SHP77 (cell line): Measurements from ENCODE around the gene UCHL1.
A peak's percentile ranks its signal among the peaks of the same experiment; 100 is the strongest.
"Not testable (repeated sequence)": the region's sequence is repeated elsewhere in the genome, so short reads cannot be mapped to it uniquely, and the experiment has no call there.

Experiments used
- DNase-seq, 2 experiments: peaks; one replicate each; lab custom pipeline; 2025; lab: John Stamatoyannopoulos, UW

The UCHL1 gene

DNA sequence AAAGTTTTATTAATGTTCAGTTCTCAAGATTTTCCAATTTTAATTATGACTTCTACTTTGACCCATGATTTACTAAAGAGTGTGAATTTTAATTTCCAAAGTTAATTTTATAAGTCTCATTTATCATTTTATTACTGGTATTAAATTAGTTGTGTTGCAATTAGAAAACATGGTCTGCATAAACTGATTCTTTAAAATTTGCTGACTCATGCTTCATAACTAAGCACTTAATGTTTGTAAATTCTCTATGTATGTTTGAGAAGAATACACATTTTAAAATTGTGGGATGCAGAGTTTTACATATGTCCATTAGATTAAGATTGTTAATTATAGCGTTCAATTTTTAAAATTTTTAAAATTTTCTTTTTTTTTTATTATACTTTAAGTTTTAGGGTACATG lies 20.2 kb upstream of the UCHL1 start:
- DNase-seq = no peak

DNA sequence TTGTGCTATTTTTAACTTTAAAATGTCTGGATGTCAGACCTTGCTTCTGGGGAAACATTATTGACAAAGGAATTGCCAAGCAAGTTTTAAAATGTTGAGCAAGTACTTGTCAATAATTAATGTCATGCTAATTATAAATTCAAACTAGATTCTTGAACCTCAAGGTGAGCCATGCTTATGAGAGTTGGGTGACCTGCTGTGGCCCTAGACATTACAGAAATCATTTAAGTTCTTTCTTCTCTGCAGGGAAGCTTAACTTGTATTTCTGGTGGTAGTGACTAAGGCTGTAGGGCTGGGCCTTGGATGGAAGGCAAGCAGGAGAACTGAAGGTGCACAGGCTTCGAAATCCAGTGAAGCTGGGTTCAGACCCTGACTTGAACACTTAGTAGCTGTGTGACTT lies 14.8 kb upstream of the UCHL1 start:
- DNase-seq = no peak

DNA sequence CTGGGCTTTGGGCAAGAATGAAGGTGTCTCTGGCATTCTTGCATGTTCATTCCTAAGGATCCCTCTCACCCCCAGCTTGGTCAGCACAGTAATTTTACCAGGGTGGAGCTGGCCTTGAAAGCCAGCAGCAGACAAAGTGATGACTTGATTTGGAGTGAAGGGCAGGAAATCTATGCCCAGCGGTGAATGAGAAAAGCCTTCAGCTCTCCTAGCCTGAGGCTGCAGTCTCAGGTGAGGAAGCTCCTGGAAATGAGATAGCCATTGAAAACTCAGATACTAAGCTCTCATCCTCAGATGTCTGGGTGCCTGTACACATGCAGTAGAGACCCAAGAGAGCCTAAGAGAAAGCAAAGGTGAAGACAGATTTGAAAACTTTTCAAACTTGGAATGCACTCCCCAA lies 10.7 kb upstream of the UCHL1 start:
- DNase-seq = no peak

DNA sequence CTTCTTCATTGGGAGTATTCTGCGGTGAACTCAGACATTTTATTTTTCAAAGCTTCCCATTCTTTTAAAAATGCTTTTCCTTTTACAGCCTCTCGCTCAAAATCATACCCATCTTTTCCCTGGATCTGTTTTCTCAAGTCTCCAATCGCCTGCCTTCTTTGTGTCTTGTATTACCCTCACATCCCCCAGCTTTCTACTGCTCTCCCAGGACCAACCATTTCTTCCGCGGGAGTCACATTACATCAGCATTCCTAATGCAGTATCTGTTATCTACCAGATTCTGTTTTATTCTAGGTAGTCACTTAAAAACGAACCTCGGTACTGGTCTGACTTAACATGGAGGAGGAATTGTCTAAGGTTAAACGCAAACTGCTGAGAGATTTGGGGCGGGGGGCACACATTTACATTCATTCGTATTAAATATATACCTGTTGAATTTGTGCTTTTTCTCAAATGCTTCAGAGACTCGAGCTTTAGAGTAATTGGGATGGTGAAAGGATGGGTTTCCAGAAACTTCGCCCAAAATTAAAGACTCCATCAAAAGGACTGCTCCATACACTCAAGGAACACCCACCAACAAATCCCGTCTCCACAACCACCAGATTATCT lies 493 bp upstream of the UCHL1 start:
- DNase-seq = peak in 1 of 2 experiments; percentile 9

DNA sequence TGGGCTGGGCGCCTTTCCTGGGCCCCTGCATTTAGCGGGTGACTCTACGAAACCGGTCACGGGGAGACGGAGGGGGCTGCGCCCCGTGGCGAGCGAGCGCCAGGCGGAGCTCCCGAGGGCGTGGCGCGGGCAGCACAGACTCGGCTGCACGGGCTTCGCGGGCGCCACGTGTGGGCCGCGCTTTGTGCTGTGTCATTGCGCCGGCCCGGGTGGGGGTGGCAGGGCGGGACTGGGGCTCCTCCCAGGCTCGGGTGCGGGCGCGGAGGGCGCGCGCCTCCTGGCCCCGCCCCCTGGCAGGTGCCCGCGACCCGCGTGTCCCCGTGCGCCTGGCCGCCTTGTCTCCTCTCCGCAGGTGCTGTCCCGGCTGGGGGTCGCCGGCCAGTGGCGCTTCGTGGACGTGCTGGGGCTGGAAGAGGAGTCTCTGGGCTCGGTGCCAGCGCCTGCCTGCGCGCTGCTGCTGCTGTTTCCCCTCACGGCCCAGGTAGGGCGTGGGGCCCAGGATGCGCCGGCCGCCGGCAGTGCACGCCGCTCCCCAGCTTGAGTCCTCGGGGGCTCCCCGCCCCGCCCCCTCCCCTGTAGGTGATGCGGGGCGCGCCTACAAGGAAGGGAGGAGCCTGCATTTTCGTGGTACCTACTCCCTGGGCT lies 651 bp downstream of the UCHL1 start:
- peak; percentile 21 to 35 for DNase-seq

DNA sequence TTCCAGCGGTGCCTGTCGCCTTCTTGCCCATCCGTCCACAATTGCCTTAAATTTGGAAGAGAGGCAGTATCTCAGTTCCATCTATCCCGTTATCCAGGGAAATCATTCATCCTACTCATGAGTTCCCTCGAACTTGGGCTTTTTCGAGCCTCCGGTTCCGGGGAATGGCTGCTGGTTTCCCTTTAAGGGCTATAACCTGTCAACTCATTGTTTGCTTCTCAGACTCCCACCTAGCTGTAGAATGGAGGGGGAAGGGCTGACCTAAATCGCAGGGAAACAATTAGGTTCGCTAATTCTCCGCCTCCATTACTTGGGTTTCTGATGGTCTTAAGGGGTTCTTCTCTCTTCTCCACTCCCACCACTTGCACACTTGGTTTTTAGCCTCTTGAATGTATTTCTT lies 1.2 kb downstream of the UCHL1 start:
- DNase-seq = no peak

DNA sequence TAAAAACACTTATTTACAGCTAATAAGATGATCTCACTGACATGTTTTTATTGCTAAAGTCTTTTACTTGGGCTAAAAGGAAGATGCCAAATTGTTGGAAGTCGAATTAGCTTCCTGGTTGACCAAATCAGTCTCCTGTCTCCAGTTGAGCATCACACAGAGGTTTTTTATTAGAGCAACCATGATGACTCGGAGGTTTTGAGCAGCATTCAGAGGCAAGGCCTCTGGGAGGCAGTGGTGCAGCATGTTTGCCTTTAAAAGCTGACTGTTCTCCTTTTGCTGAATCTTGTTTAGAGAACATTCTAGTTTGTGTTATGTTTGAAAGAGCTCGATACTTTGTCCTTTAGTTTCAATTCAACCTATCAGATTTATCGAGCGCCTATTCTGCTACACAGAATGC lies 2.1 kb downstream of the UCHL1 start:
- DNase-seq = peak; percentile 1 to 15

DNA sequence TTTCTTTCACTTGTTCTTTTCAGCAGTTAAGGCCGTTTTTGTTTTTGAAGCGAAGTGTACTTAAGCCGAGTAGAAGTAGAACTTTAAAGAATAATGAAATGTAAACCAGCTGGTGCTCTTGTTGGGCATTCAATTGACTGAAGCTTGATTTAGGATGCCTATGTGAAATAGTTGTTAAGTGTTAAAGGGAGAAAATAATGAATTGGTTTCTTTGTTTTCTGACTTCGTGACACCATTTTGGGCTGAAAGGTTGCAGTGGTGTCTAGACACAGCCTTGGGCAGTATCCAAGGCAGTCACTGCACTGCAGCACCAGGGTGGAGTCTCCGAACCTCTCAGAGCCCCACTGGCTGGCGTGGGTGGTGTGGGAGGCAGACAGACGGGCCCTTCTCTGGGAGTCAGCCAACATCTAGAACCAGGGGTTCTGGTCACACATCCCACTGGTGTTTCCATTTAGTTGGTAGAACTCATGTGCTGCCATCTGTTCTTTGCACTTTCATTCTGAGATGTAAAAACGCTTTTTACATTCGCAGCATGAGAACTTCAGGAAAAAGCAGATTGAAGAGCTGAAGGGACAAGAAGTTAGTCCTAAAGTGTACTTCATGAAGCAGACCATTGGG lies 3.5 kb downstream of the UCHL1 start:
- DNase-seq = no peak

DNA sequence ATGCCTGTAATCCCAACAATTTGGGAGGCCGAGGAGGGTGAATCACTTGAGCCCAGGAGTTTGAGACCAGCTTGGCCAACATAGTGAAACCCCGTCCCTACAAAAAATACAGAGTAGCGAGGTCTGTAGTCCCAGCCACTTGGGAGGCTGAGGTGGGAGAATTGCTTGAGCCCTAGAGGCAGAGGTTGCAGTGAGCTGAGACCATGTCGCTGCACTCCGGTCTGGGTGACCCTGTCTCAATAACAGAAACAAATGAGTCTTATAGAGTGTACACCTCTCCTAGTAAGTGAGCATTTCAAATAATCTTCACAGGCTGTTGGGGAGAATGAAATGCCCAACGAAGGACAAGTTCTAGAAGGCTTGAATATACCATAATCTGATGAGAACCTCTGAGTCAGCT lies 5.5 kb downstream of the UCHL1 start:
- no peak for DNase-seq

DNA sequence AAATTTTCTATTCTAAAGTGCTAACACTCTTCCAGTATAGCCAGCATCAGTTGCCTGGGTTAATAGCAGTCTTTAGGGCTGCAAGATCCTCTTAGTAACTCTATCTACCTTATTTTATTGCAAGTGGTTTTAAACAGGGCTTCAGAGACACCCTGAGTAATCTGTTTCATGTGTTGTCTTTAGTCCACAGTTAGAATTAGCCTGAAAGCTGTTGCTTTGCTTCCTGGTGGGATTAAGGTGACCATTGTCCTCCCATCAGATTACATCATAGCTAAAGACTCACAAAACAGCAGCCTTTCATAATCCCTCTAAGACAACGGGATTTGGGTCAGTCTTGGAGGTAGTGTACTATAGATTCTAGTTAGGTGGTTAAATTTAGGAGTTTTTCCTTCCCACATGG lies 7.5 kb downstream of the UCHL1 start:
- no peak for DNase-seq

DNA sequence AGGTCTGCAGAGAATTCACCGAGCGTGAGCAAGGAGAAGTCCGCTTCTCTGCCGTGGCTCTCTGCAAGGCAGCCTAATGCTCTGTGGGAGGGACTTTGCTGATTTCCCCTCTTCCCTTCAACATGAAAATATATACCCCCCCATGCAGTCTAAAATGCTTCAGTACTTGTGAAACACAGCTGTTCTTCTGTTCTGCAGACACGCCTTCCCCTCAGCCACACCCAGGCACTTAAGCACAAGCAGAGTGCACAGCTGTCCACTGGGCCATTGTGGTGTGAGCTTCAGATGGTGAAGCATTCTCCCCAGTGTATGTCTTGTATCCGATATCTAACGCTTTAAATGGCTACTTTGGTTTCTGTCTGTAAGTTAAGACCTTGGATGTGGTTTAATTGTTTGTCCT lies 11.3 kb downstream of the UCHL1 start:
- peak in 1 of 2 experiments; percentile 5 for DNase-seq

DNA sequence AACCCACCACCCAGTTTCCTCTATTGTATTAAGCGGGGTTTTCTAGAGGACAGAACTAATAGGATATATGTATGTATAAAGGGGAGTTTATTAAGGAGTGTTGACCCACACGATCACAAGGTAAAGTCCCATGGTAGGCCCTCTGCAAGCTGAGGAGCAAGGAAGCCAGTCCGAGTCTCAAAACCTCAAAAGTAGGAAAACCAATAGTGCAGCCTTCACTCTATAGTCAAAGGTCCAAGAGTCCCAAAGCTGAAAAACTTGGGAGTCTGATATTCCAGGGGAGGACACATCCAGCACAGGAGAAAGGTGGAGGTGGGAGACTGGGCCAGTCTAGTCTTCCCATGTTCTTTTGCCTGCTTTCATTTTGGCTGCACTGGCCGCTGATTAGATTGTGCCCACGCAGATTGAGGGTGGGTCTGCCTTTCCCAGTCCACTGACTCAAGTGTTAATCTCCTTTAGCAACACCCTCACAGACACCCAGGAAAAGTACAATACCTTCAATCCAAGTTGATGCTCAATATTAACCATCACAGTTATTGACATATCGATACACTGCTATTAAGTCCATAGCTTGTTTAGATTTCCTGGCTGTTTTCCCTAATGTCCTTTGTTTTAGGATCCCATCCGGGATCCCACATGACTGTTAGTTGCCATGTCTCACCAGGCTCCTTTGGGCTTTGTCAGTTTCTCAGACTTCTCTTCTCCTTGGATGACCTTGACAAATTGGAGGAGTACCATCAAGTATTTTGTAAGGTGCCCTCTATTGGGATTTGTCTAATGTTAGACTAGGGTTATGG lies 12.2 kb downstream of the UCHL1 start:
- no peak for DNase-seq

DNA sequence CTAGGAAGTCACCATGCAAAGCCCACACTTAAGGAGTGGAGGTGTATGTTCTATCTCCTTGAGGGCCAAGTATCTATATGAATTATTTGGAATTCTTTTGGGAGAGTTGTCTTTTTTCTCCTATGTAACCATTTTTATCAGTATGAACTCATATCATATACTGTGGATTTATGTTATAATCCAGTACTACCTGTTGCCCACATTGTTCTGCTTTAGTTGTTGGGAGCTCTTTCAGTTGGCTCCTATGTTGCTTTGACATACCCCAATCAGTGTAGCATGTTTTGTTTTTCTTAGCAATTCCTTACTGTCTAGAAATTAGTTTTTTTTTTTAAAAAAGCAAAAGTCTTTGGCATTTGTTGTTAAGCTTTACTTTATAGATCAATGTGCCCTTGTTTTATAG lies 13.0 kb downstream of the UCHL1 start:
- DNase-seq = no peak

DNA sequence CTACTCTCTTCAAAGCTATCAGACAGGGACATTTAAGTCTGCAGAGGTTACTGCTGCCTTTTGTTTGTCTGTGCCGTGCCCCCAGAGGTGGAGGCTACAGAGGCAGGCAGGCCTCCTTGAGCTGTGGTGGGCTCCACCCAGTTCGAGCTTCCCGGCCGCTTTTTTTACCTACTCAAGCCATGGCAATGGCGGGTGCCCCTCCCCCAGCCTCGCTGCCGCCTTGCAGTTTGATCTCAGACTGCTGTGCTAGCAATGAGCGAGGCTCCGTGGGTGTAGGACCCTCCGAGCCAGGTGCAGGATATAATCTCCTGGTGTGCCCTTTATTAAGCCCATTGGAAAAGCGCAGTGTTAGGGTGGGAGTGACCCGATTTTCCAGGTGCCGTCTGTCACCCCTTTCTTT lies 19.2 kb downstream of the UCHL1 start:
- DNase-seq = not testable (repeated sequence)

DNA sequence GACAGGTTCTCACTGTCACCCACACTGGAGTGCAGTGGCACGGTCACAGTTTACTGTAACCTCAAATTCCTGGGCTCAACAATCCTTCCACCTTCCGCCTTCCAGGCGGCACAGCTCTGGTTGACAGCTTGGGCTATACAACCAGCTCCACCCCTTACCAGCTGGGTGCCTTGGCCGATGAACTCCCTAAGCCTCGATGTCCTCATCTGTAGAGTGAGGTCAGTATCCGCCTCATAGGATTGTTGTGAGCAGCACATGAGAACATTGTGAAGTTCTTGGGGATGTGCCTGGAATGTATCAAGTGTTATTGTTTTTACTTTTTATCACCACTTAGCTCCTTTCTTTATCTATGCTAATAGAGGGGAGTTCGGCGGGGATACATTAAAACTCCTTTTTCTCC lies 23.3 kb downstream of the UCHL1 start:
- DNase-seq = no peak

DNA sequence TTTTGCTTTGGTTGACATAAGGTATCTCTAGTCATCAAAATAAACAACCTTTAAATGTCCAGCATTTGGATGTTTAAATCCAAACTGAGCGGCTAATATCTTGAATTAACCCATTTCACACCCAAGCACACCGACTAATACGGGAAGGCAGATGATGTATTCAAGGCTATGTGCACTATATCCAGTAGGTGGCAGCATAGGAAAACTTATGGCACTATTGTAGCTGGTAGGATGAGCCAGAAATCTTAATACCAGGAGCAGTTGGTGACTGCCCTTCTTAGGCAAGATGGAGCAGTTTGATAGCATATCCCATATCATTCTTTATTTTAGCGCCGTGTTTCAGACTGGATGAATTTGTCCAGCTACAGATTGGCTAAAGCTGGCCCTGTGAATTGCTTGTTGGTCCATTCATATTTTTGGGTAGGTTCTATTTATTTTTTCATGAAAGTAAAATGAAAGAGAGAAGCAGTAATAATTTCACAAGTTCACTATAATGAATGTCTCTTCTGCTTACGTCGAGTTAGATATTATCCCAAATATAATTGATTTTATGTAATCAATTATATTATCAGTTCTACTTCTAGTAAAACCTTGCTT lies 24.4 kb downstream of the UCHL1 start:
- peak; percentile 30 to 45 for DNase-seq

DNA sequence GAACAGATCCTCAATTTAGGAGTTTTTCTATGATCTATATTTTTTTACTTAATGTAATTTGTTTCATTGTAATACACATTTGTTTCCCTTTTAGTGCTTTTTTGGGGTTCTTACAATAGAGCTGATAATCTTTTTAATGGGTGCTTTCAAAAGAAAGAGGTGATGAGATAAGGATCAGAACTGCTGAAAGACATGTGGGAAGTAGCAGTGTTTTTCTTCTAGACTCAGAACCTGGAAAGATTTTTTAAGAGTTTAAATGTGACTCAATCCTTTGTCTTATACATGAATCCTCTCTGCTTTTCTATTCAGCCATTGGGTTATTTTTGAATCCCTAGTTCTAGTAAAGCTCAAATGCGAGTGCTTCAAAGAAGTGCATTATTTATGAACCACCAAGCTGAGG lies 25.6 kb downstream of the UCHL1 start:
- no peak for DNase-seq

DNA sequence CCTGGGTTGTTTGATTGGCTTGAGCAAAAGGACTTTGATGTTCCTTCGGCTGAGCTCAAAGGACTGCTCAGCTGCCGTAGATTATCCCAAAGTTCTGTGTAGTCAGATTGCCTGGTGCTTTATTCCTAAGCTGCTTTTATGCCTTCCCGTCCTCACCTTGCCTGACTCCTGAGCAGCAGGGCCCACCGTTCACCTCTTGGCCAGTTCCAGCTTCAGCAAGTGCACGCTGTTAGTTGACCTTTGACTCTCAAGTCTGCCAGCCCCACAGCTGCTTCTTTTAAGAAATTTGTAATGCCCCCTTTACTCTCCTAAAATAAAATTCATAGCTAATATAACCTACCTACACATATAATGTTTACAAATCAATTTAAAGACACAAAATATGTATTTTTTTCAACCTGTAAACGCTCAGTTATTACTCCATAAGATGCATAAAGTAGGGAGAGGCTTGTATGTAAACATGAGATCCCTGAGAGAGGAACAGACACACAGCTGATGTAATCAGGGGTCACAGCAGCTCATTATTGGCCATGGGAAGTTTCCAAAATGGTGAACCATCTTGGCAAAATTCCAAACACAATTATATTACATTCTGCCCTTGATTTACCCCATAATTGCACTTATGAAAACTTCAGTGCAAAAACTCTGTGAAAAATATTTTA lies 28.6 kb downstream of the UCHL1 start:
- DNase-seq = no peak

DNA sequence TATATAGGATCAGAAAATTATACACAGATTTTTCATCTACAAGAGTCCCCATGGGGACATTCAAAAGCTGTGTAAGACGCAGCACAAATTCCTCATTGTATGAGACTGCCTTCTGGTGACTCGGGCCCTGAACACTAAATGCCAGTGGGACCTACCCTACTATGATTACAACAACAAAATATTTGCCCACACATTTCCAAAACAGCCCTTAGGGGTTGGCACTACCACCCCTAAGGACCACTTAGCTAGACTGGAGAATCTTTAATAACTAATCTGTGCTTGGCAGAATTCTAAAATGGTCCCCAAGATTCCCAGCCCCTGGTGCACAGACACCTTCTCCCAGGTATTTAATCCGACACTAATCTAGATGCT lies 29.1 kb downstream of the UCHL1 start:
- DNase-seq = no peak

DNA sequence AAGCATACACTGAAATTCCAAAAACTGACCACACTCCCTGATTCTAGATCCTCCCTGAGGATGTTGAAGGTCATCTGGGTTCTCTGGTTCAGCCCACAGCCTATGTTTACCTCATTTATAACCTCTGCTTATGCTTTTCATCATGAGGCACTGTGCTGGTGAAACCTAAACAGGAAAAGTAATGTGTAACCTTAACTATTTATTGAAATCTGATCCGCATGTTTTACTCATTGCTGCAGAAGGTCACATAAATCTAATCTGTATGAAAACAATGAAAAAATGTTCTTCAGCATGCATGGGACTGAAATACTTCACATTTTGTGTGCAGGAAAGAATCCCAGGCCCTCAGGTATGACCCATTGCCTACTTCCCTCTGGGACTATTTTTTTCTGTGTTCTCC lies 30.3 kb downstream of the UCHL1 start:
- DNase-seq = no peak

DNA sequence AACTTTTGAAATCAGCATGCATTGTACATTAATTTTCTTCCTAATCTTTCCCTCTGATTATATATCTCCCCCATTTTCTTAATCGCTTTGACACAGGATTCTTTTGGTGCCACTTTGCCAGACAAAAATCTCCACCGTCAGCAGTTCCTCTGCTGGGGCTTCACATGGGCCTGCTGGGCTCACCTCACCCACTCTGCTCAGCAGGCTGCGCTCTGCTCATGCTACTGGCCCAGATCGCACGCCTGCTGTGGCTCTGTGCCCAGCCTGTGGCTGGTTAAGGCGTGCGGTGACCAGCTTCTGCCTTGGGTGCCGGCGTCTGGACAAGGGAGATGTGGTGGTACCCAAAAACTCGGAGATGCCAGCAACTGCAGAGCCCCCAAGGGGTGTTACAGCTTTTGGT lies 31.1 kb downstream of the UCHL1 start:
- DNase-seq = no peak

DNA sequence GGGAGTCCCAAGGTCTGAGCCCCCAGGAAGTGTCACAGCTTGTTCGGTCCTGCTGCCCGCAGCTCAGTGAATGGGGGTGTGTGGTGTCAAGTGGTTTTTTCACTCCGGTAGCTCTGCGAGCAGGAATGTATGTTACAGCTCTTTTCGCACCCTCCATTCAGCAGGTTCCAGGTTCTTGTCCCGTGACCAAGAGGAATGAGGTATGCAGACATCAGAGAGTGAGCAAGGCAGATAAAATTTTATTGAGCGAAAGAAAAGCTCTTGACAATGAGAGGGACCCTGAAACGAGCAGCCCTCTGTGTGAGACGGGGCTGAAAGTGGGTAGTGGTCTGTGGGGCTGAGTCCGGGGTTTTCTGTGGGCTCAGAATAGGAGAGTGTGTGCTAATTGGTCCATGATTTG lies 31.5 kb downstream of the UCHL1 start:
- no peak for DNase-seq
